ENCODE data around the gene VPS16.
"Not testable (repeated sequence)": the region's sequence is repeated elsewhere in the genome, so short reads cannot be mapped to it uniquely, and the experiment has no call there.

Gene VPS16

GRCh38 chr20:2871661-2872458 is 31.3 kb downstream of the VPS16 start:
- DNase-seq (ENCODE audit: low spot score), result no peak

GRCh38 chr20:2872459-2873009 is 32.0 kb downstream of the VPS16 start:
- DNase-seq (ENCODE audit: low spot score), result peak; percentile 37

GRCh38 chr20:2873010-2873746 is 32.6 kb downstream of the VPS16 start, which contains the start of gene PTPRA:
PTPRA (plus strand) TSS chr20:2873481; CDS start chr20:2964278, 90,797 bp downstream.
- peak; percentile 96 for DNase-seq (ENCODE audit: low spot score)

- DNase-seq (ENCODE audit: low spot score), result peak; percentile 45
Measured at GRCh38 chr20:2873747-2874041, 33.1 kb downstream of the VPS16 start.

- no peak for DNase-seq (ENCODE audit: low spot score)
Measured at GRCh38 chr20:2874456-2874855, 33.9 kb downstream of the VPS16 start.

GRCh38 chr20:2875690-2876203 is 35.2 kb downstream of the VPS16 start:
- no peak for DNase-seq (ENCODE audit: low spot score)

- no peak for DNase-seq (ENCODE audit: low spot score)
Measured at GRCh38 chr20:2878515-2878914, 38.0 kb downstream of the VPS16 start.

GRCh38 chr20:2879146-2879545 is 38.6 kb downstream of the VPS16 start:
- DNase-seq (ENCODE audit: low spot score), result no peak

GRCh38 chr20:2880650-2881049 is 40.1 kb downstream of the VPS16 start:
- no peak for DNase-seq (ENCODE audit: low spot score)

- no peak for DNase-seq (ENCODE audit: low spot score)
Measured at GRCh38 chr20:2883726-2884637, 43.4 kb downstream of the VPS16 start.

GRCh38 chr20:2887715-2888114 is 47.2 kb downstream of the VPS16 start:
- DNase-seq (ENCODE audit: low spot score), result no peak

- DNase-seq (ENCODE audit: low spot score), result no peak
Measured at GRCh38 chr20:2888224-2888955, 47.8 kb downstream of the VPS16 start.

- DNase-seq (ENCODE audit: low spot score), result no peak
Measured at GRCh38 chr20:2889209-2889608, 48.7 kb downstream of the VPS16 start.

GRCh38 chr20:2889797-2890196 is 49.3 kb downstream of the VPS16 start:
- no peak for DNase-seq (ENCODE audit: low spot score)

- no peak for DNase-seq (ENCODE audit: low spot score)
Measured at GRCh38 chr20:2890742-2891141, 50.2 kb downstream of the VPS16 start.

GRCh38 chr20:2891343-2891742 is 50.8 kb downstream of the VPS16 start:
- no peak for DNase-seq (ENCODE audit: low spot score)

GRCh38 chr20:2892376-2892775 is 51.8 kb downstream of the VPS16 start:
- no peak for DNase-seq (ENCODE audit: low spot score)

GRCh38 chr20:2894221-2894620 is 53.7 kb downstream of the VPS16 start:
- DNase-seq (ENCODE audit: low spot score), result no peak

GRCh38 chr20:2895154-2895553 is 54.6 kb downstream of the VPS16 start:
- not testable (repeated sequence) for DNase-seq (ENCODE audit: low spot score)

- DNase-seq (ENCODE audit: low spot score), result no peak
Measured at GRCh38 chr20:2899243-2899642, 58.7 kb downstream of the VPS16 start.
